Keratinocyte (primary cell): ENCODE results near the gene PEX3.

Experiments
- CTCF ChIP-seq, 3 experiments: IDR thresholded peaks in 1 of 3; conservative IDR thresholded peaks in 1 of 3; optimal IDR thresholded peaks in 1 of 3; 2 replicates in 2 of 3; 3 replicates in 1 of 3; pipeline versions ENCODE3 to v1.5.1; 2011; ENCODE audit warnings: low read length in 3 of 3, mild to moderate bottlenecking in 3 of 3, moderate library complexity in 2 of 3, control low read depth in 1 of 3, inconsistent platforms in 1 of 3; ENCODE audit not compliant: insufficient read depth in 2 of 3; ENCODE audit errors: extremely low read depth in 1 of 3
- EZH2 ChIP-seq: IDR thresholded peaks from one replicate; pipeline ENCODE4 v1.6.1; 2012; ENCODE audit warnings: inconsistent platforms, mild to moderate bottlenecking, low read length, moderate library complexity

- TF ChIP-seq CTCF (optimal IDR thresholded peaks at IDR 0.05 in 1 of 3, IDR thresholded peaks at IDR 0.05 in 1 of 3, conservative IDR thresholded peaks at IDR 0.05 in 1 of 3; ENCODE audit: extremely low read depth in 1 of 3, insufficient read depth in 2 of 3, low read length in 3 of 3): no peak
- TF ChIP-seq EZH2: no peak
These were observed 9.6 kb upstream of the PEX3 start for GRCh38 chr6:143441010-143441409.
